Liver (tissue), 3 donors: ENCODE measurements around the gene NDUFS5.

ENCODE experiments used
- CTCF ChIP-seq: fragments of 150-350 bp; IDR thresholded peaks from 2 replicates; pipeline ENCODE4 v1.5.1; 2017; ENCODE audit warnings: improper control_type of control experiment, low read depth, low read length; ENCODE audit not compliant: missing input control
- FOXA1 ChIP-seq: IDR thresholded peaks from 2 replicates; pipeline ENCODE4 v1.6.1; 2016; ENCODE audit warnings: antibody characterized with exemption
- GABPA ChIP-seq, 2 donors: IDR thresholded peaks in 1 of 2; conservative IDR thresholded peaks in 1 of 2; 2 replicates each; pipeline ENCODE4 v1.6.1; 2016; ENCODE audit warnings: antibody characterized with exemption in 2 of 2, mild to moderate bottlenecking in 1 of 2, moderate library complexity in 1 of 2
- HNF4A ChIP-seq, 2 donors: conservative IDR thresholded peaks; 2 replicates each; pipeline ENCODE4 v1.6.1; 2016; ENCODE audit warnings: antibody characterized with exemption in 2 of 2, mild to moderate bottlenecking in 2 of 2
- JUND ChIP-seq, 2 donors: IDR thresholded peaks; 2 replicates each; pipeline ENCODE4 v1.6.1; 2016; ENCODE audit warnings: antibody characterized with exemption in 2 of 2
- RAD21 ChIP-seq, 2 donors: IDR thresholded peaks; 2 replicates each; pipeline ENCODE4 v1.6.1; 2016; ENCODE audit warnings: antibody characterized with exemption in 2 of 2, mild to moderate bottlenecking in 2 of 2
- REST ChIP-seq: IDR thresholded peaks from 2 replicates; pipeline ENCODE4 v1.6.1; 2016; ENCODE audit warnings: antibody characterized with exemption, mild to moderate bottlenecking
- SP1 ChIP-seq: IDR thresholded peaks from 2 replicates; pipeline ENCODE4 v1.6.1; 2018; ENCODE audit warnings: antibody characterized with exemption, mild to moderate bottlenecking
- TAF1 ChIP-seq: conservative IDR thresholded peaks from 2 replicates; pipeline ENCODE4 v1.6.1; 2016; ENCODE audit warnings: antibody characterized with exemption, mild to moderate bottlenecking
- YY1 ChIP-seq: IDR thresholded peaks from 2 replicates; pipeline ENCODE4 v1.6.1; 2016; ENCODE audit warnings: antibody characterized with exemption, mild to moderate bottlenecking
- ZBTB33 ChIP-seq: IDR thresholded peaks from 2 replicates; pipeline ENCODE4 v1.6.1; 2016; ENCODE audit warnings: antibody characterized with exemption
- TF ChIP-seq, protein P1 (sequence below): IDR thresholded peaks from 2 replicates; pipeline ENCODE4 v1.6.1; 2016; ENCODE audit warnings: antibody characterized with exemption
- TF ChIP-seq, protein P2 (sequence below): IDR thresholded peaks from 2 replicates; pipeline ENCODE4 v1.6.1; 2016; ENCODE audit warnings: antibody characterized with exemption
- donor health status: healthy.
- donor health status: healthy.

GRCh38 chr1:39080831-39081270 lies 54.7 kb downstream of the NDUFS5 start:
- no peak for TF ChIP-seq CTCF
- TF ChIP-seq HNF4A (conservative IDR thresholded peaks at IDR 0.05), result no peak
- TF ChIP-seq RAD21 (IDR thresholded peaks at IDR 0.05), result no peak
- TF ChIP-seq TAF1, result no peak
- TF ChIP-seq REST, result no peak
- no peak for TF ChIP-seq YY1
- TF ChIP-seq, protein P1, sequence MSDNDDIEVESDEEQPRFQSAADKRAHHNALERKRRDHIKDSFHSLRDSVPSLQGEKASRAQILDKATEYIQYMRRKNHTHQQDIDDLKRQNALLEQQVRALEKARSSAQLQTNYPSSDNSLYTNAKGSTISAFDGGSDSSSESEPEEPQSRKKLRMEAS, result no peak
- no peak for TF ChIP-seq SP1
- TF ChIP-seq FOXA1, result no peak
- TF ChIP-seq GABPA (IDR thresholded peaks at IDR 0.05 in 1 of 2, conservative IDR thresholded peaks at IDR 0.05 in 1 of 2), result no peak
- TF ChIP-seq, protein P2, sequence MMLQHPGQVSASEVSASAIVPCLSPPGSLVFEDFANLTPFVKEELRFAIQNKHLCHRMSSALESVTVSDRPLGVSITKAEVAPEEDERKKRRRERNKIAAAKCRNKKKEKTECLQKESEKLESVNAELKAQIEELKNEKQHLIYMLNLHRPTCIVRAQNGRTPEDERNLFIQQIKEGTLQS, result no peak
- TF ChIP-seq ZBTB33, result no peak
- TF ChIP-seq JUND (IDR thresholded peaks at IDR 0.05), result no peak
